Trophoblast cell (in vitro differentiated cells and primary cell): ENCODE results near the gene SLC30A9.

Source experiments
- DNase-seq, 2 donors: peaks; one replicate each; pipeline ENCODE4 v3.0.0-alpha.2; 2016
- H2AFZ ChIP-seq: 2 replicates; pipeline ENCODE4 v1.6.1; 2013; ENCODE audit warnings: low read length, moderate library complexity, mild to moderate bottlenecking; ENCODE audit not compliant: insufficient read depth, poor library complexity
- H2AK5ac ChIP-seq: 2 replicates; pipeline ENCODE4 v1.6.1; 2013; ENCODE audit warnings: mild to moderate bottlenecking, low read length
- H2BK120ac ChIP-seq: 2 replicates; pipeline ENCODE4 v1.6.1; 2013; ENCODE audit warnings: low read length, mild to moderate bottlenecking, moderate library complexity; ENCODE audit not compliant: insufficient read depth, poor library complexity
- H2BK12ac ChIP-seq: 2 replicates; pipeline ENCODE4 v1.6.1; 2013; ENCODE audit warnings: mild to moderate bottlenecking, low read length, moderate library complexity
- H2BK5ac ChIP-seq: 2 replicates; pipeline ENCODE4 v1.6.1; 2013; ENCODE audit warnings: low read length, low read depth, moderate library complexity, mild to moderate bottlenecking; ENCODE audit not compliant: poor library complexity
- H3K14ac ChIP-seq: 2 replicates; pipeline ENCODE4 v1.6.1; 2013; ENCODE audit warnings: mild to moderate bottlenecking, low read length
- H3K18ac ChIP-seq: 2 replicates; pipeline ENCODE4 v1.6.1; 2013; ENCODE audit warnings: mild to moderate bottlenecking, low read length
- H3K23ac ChIP-seq: 2 replicates; pipeline ENCODE4 v1.6.1; 2013; ENCODE audit warnings: low read length
- H3K27ac ChIP-seq: 2 replicates; pipeline ENCODE4 v1.5.1; 2013; ENCODE audit warnings: low read depth, mild to moderate bottlenecking, inconsistent platforms, low read length, moderate library complexity
- H3K27me3 ChIP-seq: 2 replicates; pipeline ENCODE4 v1.6.1; 2013; ENCODE audit warnings: inconsistent platforms, mild to moderate bottlenecking, low read length, moderate library complexity; ENCODE audit not compliant: insufficient read depth
- H3K36me3 ChIP-seq, 2 experiments: 1 replicate in 1 of 2; 2 replicates in 1 of 2; pipeline ENCODE4 v1.6.1; 2013; ENCODE audit warnings: low read length in 2 of 2, mild to moderate bottlenecking in 2 of 2, moderate library complexity in 1 of 2; ENCODE audit not compliant: insufficient read depth in 2 of 2, control insufficient read depth in 1 of 2
- H3K4ac ChIP-seq: 2 replicates; pipeline ENCODE4 v1.6.1; 2013; ENCODE audit warnings: low read depth, mild to moderate bottlenecking, low read length, moderate library complexity
- H3K4me1 ChIP-seq, 2 experiments: 1 replicate in 1 of 2; 2 replicates in 1 of 2; pipeline ENCODE4 v1.6.1; 2013; ENCODE audit warnings: low read length in 2 of 2, mild to moderate bottlenecking in 2 of 2, moderate library complexity in 1 of 2; ENCODE audit not compliant: insufficient read depth in 2 of 2, control insufficient read depth in 1 of 2
- H3K4me2 ChIP-seq: 2 replicates; pipeline ENCODE4 v1.6.1; 2013; ENCODE audit warnings: inconsistent platforms, mild to moderate bottlenecking, low read length, moderate library complexity
- H3K4me3 ChIP-seq: 2 replicates; pipeline ENCODE4 v1.5.1; 2013; ENCODE audit warnings: mild to moderate bottlenecking, low read depth, low read length, inconsistent platforms
- H3K79me1 ChIP-seq: one replicate; pipeline ENCODE4 v1.6.1; 2013; ENCODE audit warnings: low read length
- H3K79me2 ChIP-seq: 2 replicates; pipeline ENCODE4 v1.6.1; 2013; ENCODE audit warnings: low read length, mild to moderate bottlenecking; ENCODE audit not compliant: control insufficient read depth, insufficient read depth, poor library complexity
- H3K9ac ChIP-seq: 2 replicates; pipeline ENCODE4 v1.6.1; 2013; ENCODE audit warnings: mild to moderate bottlenecking, low read length
- H3K9me3 ChIP-seq: 2 replicates; pipeline ENCODE4 v1.6.1; 2013; ENCODE audit warnings: low read depth, mild to moderate bottlenecking, control low read depth, inconsistent platforms, low read length; ENCODE audit not compliant: insufficient read depth
- H4K12ac ChIP-seq: 2 replicates; pipeline ENCODE4 v1.6.1; 2013; ENCODE audit warnings: low read depth, mild to moderate bottlenecking, low read length, moderate library complexity
- H4K8ac ChIP-seq: 2 replicates; pipeline ENCODE4 v1.6.1; 2013; ENCODE audit warnings: low read depth, mild to moderate bottlenecking, low read length, moderate library complexity
- H4K91ac ChIP-seq: one replicate; pipeline ENCODE4 v1.6.1; 2013; ENCODE audit warnings: low read depth, mild to moderate bottlenecking, low read length, moderate library complexity
- WGBS: extraction: QIAGEN DNeasy Blood & Tissue Kit; methylation state at CpG from one replicate; pipeline ENCODE4 v1.1.7; 2013; ENCODE audit warnings: missing lambda C conversion rate; ENCODE audit not compliant: insufficient read length, insufficient coverage; ENCODE audit errors: extremely low coverage; 5-methylcytosine and 5-hydroxymethylcytosine counted together

Gene SLC30A9

DNA sequence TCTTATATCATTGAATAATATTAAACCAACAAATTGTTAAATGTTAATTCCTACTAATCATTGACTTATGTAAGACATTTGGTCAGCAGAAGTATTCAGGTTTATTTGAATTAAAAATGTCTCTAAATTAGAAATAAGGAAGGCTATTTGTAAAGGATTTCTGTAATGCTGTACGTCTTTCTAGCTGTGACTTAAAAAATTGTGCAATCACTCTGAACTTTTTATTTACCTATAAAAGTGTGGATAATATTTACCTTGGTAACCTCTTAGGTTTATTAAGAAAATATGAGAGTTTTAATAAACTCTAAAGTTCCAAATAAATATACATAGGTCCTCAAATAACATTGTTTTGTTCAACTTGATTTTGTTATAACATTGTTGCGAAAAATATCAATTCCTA is 76.9 kb downstream of the SLC30A9 start:
- no peak overlapping the region for H2AFZ ChIP-seq
- no peaks in the 10 kb centered on the region for H3K79me1 ChIP-seq
- no peak overlapping the region for H4K8ac ChIP-seq
- H2BK12ac ChIP-seq, result no peak overlapping the region
- no peak overlapping the region for H3K4ac ChIP-seq
- H3K14ac ChIP-seq, result no peak overlapping the region
- no peak overlapping the region for H3K23ac ChIP-seq
- no peak overlapping the region for H4K91ac ChIP-seq
- H3K18ac ChIP-seq, result no peak overlapping the region
- H2BK120ac ChIP-seq, result no peak overlapping the region
- H3K4me1 ChIP-seq, result no peaks in the 10 kb centered on the region
- no CpG with 5 or more reads among the region's 2 CpGs for WGBS
- H4K12ac ChIP-seq, result no peak overlapping the region
- H3K27ac ChIP-seq, result no peak overlapping the region
- no peaks in the 10 kb centered on the region for H3K27me3 ChIP-seq
- no peak overlapping the region for H3K4me3 ChIP-seq
- peaks cover 7 to 11% of the 10 kb centered on the region in 2 experiments for H3K36me3 ChIP-seq
- H3K9me3 ChIP-seq, result no peaks in the 10 kb centered on the region
- H3K4me2 ChIP-seq, result no peak overlapping the region
- H2AK5ac ChIP-seq, result no peak overlapping the region
- no peaks in the 10 kb centered on the region for H3K79me2 ChIP-seq
- no peak overlapping the region for H3K9ac ChIP-seq
- no peak for DNase-seq
- no peak overlapping the region for H2BK5ac ChIP-seq

DNA sequence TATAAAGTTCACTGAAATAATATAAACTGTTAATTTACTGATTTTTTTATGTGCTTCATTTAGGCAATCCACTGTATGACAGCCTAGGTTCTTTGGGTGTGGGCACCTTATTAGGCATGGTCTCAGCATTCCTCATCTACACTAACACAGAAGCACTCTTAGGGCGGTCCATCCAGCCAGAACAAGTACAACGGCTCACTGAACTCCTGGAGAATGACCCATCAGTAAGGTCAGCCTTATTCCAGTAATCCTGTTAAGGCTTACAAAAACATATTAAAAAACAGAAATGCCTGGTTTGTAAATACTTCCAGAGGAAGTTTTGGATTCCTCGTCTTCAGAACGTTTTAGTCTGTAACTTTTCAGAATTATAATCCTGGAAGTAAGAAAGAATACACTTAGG is 80.1 kb downstream of the SLC30A9 start:
- no peak for DNase-seq
- H4K8ac ChIP-seq, result no peak overlapping the region
- H3K27me3 ChIP-seq, result no peaks in the 10 kb centered on the region
- H3K79me1 ChIP-seq, result no peaks in the 10 kb centered on the region
- no peaks in the 10 kb centered on the region for H3K79me2 ChIP-seq
- no peak overlapping the region for H4K91ac ChIP-seq
- no peak overlapping the region for H4K12ac ChIP-seq
- no peaks in the 10 kb centered on the region for H3K9me3 ChIP-seq
- H2AK5ac ChIP-seq, result no peak overlapping the region
- no CpG with 5 or more reads among the region's 4 CpGs for WGBS
- no peak overlapping the region for H3K4me2 ChIP-seq
- H3K23ac ChIP-seq, result no peak overlapping the region
- no peak overlapping the region for H3K4ac ChIP-seq
- no peak overlapping the region for H3K4me3 ChIP-seq
- H2BK120ac ChIP-seq, result no peak overlapping the region
- no peaks in the 10 kb centered on the region for H3K4me1 ChIP-seq
- H2AFZ ChIP-seq, result no peak overlapping the region
- H3K27ac ChIP-seq, result no peak overlapping the region
- no peak overlapping the region for H3K9ac ChIP-seq
- peaks cover 5 to 10% of the 10 kb centered on the region in 2 experiments for H3K36me3 ChIP-seq
- H2BK5ac ChIP-seq, result no peak overlapping the region
- H3K14ac ChIP-seq, result no peak overlapping the region
- no peak overlapping the region for H2BK12ac ChIP-seq
- no peak overlapping the region for H3K18ac ChIP-seq

DNA sequence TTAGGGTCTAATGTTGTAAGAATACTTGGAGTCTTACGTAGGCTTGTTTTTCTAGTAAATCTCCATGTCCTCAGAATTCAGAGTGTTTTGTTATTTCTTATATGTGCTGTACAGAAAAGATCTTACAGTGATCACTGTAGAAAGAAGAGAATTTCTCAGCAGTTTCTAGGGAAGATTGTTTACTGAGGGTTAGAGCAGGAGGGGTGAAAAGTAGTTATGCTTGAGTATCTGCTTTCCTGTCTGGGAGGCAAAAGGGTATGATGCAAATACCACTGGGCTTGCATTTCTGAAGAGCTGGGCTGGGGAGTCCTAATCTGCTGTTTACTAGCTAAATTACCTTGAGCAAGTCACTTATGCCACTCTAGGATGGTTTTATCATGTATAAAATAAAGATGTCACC is 84.0 kb downstream of the SLC30A9 start:
- Histone ChIP-seq H3K9me3 (no peaks in the 10 kb centered on the region), H3K36me3 (peaks cover 2 to 4% of the 10 kb centered on the region in 2 experiments), H3K14ac (no peak overlapping the region), H4K91ac (no peak overlapping the region), H2AFZ (no peak overlapping the region), H2AK5ac (no peak overlapping the region), H3K4me2 (no peak overlapping the region), H2BK5ac (no peak overlapping the region), H3K18ac (no peak overlapping the region), H4K12ac (no peak overlapping the region), H3K9ac (no peak overlapping the region), H3K27ac (no peak overlapping the region), H2BK120ac (no peak overlapping the region), H3K79me1 (no peaks in the 10 kb centered on the region), H3K79me2 (no peaks in the 10 kb centered on the region), H3K4me1 (no peaks in the 10 kb centered on the region), H3K4ac (no peak overlapping the region), H4K8ac (no peak overlapping the region), H2BK12ac (no peak overlapping the region), H3K4me3 (no peak overlapping the region), H3K27me3 (no peaks in the 10 kb centered on the region), H3K23ac (no peak overlapping the region)
- DNase-seq, result no peak
- no CpG with 5 or more reads among the region's 1 CpG for WGBS

DNA sequence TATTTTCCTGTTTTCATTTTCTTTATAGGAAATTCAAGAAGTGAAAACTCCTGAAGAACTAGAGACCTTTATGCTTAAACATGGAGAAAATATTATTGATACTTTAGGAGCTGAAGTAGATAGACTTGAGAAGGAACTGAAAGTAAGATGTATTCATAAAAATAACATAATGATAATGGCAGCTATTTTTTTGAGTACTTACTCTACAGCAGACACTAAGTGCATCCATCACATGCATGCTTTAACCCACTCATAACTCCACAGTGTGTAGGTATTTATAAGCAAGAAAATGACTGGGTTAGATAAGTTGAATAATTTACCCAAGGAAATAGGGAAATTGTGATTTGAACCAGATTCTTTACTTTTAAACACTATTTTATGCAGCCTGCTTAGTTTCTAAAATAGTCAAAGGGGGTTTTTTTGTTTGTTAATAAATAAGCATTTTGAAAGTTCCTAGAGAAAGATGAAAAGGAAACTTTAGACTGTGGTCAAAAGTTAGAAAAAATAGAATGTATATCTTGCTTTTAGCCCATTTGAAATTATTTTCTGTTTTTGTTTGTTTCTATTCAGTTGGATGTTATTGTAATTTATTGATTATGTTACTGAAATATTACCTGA is 88.0 kb downstream of the SLC30A9 start:
- no peak overlapping the region for H2AK5ac ChIP-seq
- H3K4ac ChIP-seq, result no peak overlapping the region
- H3K18ac ChIP-seq, result no peak overlapping the region
- H4K8ac ChIP-seq, result no peak overlapping the region
- H3K9ac ChIP-seq, result no peak overlapping the region
- no peaks in the 10 kb centered on the region for H3K27me3 ChIP-seq
- no peak overlapping the region for H3K4me2 ChIP-seq
- no peak overlapping the region for H3K14ac ChIP-seq
- no peaks in the 10 kb centered on the region for H3K4me1 ChIP-seq
- H4K12ac ChIP-seq, result no peak overlapping the region
- H2AFZ ChIP-seq, result no peak overlapping the region
- no peaks in the 10 kb centered on the region for H3K79me1 ChIP-seq
- no peak overlapping the region for H2BK5ac ChIP-seq
- no peak overlapping the region for H3K4me3 ChIP-seq
- H3K79me2 ChIP-seq, result no peaks in the 10 kb centered on the region
- no peak overlapping the region for H2BK12ac ChIP-seq
- H4K91ac ChIP-seq, result no peak overlapping the region
- no peak overlapping the region for H3K27ac ChIP-seq
- DNase-seq, result no peak
- no peaks in the 10 kb centered on the region for H3K9me3 ChIP-seq
- no peak overlapping the region for H2BK120ac ChIP-seq
- no peak overlapping the region for H3K23ac ChIP-seq
- no peaks in the 10 kb centered on the region for H3K36me3 ChIP-seq
